Parathyroid adenoma (tissue), 2 donors: ENCODE measurements around the gene CBLIF.

Experiments
- H2AFZ ChIP-seq: fragments of 300-600 bp; sonication (generic); one replicate; pipeline ENCODE4 v1.7.0; 2017; ENCODE audit warnings: antibody characterized with exemption, mild to moderate bottlenecking
- H3K27ac ChIP-seq: fragments of 300-600 bp; sonication (generic); one replicate; pipeline ENCODE4 v1.7.0; 2017
- H3K27me3 ChIP-seq: fragments of 300-600 bp; sonication (generic); one replicate; pipeline ENCODE4 v1.7.0; 2017; ENCODE audit warnings: low read length; ENCODE audit not compliant: control insufficient read depth, insufficient read depth
- H3K36me3 ChIP-seq: fragments of 300-600 bp; sonication (generic); one replicate; pipeline ENCODE4 v1.7.0; 2017; ENCODE audit warnings: low read length; ENCODE audit not compliant: control insufficient read depth, insufficient read depth
- H3K4me1 ChIP-seq: fragments of 300-600 bp; sonication (generic); one replicate; pipeline ENCODE4 v1.7.0; 2017; ENCODE audit warnings: control low read depth
- H3K4me2 ChIP-seq: fragments of 300-600 bp; sonication (generic); one replicate; pipeline ENCODE4 v1.7.0; 2017; ENCODE audit warnings: low read length
- H3K4me3 ChIP-seq: fragments of 300-600 bp; sonication (generic); one replicate; pipeline ENCODE4 v1.7.0; 2017; ENCODE audit warnings: low read depth, low read length
- H3K79me2 ChIP-seq: fragments of 300-600 bp; sonication (generic); one replicate; pipeline ENCODE4 v1.7.0; 2017; ENCODE audit warnings: control low read depth
- H3K9ac ChIP-seq: fragments of 300-600 bp; sonication (generic); one replicate; pipeline ENCODE4 v1.7.0; 2017; ENCODE audit warnings: mild to moderate bottlenecking
- H3K9me3 ChIP-seq: fragments of 300-600 bp; sonication (generic); one replicate; pipeline ENCODE4 v1.7.0; 2017; ENCODE audit warnings: low read length; ENCODE audit not compliant: control insufficient read depth
- TF ChIP-seq, protein P1 (sequence below): fragments of 300-600 bp; sonication (generic); IDR thresholded peaks from one replicate; pipeline ENCODE4 v1.7.0; 2017; ENCODE audit warnings: antibody characterized with exemption, mild to moderate bottlenecking
- donor health status: primary hyperparathyroidism.

Gene CBLIF

DNA sequence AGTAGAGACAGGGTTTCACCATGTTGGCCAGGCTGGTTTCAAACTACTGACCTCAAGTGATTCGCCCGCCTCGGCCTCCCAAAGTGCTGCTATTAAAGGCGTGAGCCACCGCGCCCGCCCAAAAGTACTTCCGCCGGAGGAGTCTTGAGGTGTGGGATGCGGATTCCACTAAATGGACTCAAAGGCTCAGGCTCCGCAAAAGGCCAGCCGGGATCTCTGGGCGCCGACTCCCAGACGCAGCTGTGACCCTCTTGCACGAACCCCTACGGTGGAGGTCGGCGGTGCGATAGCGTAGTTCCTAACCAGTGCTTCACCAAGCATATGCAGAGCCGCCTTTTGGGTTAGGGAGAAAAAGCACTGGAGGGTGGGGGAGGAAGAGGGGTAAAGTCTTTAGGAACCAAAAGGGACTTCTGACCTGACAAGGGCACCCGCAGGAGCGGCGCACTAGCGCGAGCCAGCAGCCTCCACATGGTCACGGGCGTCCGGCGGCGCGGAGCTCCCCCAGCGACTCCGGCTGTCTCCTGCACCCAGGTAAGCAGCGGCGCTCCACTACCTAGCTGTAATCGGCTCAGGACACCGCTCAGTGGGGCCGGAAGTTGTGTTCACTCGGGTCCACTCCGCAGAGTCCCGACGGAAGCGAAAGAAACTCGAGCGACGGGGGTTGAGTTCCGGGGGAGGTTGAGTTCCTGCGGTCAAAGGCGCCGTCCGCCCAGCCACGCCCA lies 34.9 kb downstream of the CBLIF start, which contains the start of gene MRPL16:
Gene MRPL16 (minus strand): TSS at position 590 of the 722 bp plus-strand sequence. CDS start 120 bp downstream, at position 470.
- TF ChIP-seq, protein P1, sequence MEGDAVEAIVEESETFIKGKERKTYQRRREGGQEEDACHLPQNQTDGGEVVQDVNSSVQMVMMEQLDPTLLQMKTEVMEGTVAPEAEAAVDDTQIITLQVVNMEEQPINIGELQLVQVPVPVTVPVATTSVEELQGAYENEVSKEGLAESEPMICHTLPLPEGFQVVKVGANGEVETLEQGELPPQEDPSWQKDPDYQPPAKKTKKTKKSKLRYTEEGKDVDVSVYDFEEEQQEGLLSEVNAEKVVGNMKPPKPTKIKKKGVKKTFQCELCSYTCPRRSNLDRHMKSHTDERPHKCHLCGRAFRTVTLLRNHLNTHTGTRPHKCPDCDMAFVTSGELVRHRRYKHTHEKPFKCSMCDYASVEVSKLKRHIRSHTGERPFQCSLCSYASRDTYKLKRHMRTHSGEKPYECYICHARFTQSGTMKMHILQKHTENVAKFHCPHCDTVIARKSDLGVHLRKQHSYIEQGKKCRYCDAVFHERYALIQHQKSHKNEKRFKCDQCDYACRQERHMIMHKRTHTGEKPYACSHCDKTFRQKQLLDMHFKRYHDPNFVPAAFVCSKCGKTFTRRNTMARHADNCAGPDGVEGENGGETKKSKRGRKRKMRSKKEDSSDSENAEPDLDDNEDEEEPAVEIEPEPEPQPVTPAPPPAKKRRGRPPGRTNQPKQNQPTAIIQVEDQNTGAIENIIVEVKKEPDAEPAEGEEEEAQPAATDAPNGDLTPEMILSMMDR: peak; percentile 18
- Histone ChIP-seq H3K36me3 (no peaks in the 10 kb centered on the region), H3K27me3 (no peaks in the 10 kb centered on the region), H3K4me1 (no peaks in the 10 kb centered on the region), H3K9me3 (no peaks in the 10 kb centered on the region), H3K27ac (peak within 1 kb of the TSS; percentile 79), H3K79me2 (no peaks in the 10 kb centered on the region), H3K4me2 (peak within 1 kb of the TSS; percentile 80), H3K9ac (peak within 1 kb of the TSS; percentile 46), H2AFZ (peak within 1 kb of the TSS; percentile 96), H3K4me3 (peak within 1 kb of the TSS; percentile 84)

DNA sequence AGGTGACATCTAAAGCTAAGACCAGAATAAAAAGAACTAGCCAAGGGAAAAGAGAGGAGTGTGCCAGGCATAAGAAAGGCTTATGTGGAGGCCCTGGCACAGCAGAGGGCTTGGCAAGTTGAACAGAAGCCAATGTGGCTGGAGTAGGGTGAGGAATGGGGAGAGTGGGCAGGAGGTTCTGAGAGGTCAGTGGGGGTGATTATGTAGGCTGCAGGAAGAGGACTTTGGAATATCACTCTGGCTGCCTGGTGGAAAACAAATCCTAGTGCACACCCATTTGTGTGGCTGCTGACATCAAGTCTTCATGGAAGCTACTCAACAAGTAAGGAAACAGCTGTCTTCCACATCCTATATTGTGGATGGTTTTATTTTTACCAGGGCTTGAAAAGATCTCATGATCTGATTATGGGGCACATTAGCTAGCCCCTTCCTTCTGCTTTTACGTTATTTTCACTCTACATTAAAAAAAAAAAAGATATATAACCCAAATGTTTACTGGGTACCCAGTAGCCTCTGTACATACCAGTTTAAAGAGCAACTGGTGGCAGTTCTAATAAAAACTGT lies 38.2 kb downstream of the CBLIF start:
- Histone ChIP-seq H3K4me1 (no peaks in the 10 kb centered on the region), H3K27ac (no peak overlapping the region), H3K36me3 (no peaks in the 10 kb centered on the region), H3K27me3 (no peaks in the 10 kb centered on the region), H2AFZ (no peak overlapping the region), H3K9me3 (no peaks in the 10 kb centered on the region), H3K9ac (no peak overlapping the region), H3K4me2 (no peak overlapping the region), H3K79me2 (no peaks in the 10 kb centered on the region), H3K4me3 (no peak overlapping the region)
- TF ChIP-seq, protein P1: no peak

DNA sequence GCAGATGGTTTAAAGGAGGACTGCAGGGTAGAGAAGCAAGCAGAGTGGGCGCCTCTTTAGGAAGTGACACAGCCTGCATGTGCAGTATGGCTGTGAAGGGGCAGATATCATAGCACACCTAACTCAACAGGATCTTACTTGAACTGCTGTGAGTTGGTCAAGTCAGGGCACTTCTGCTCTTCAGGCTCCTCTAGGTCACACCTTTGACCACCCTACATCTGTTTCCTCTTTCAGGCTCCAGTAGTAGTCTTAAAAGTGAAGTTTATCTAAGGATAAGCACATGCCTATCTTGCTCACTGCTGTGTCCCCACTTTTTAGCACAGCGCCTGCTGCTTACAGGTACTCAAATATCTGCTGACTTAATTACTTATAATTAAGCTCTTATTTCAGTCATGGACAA lies 41.2 kb downstream of the CBLIF start:
- TF ChIP-seq, protein P1: no peak
- Histone ChIP-seq H3K9me3 (no peaks in the 10 kb centered on the region), H3K4me2 (no peak overlapping the region), H3K79me2 (no peaks in the 10 kb centered on the region), H3K27me3 (no peaks in the 10 kb centered on the region), H3K36me3 (no peaks in the 10 kb centered on the region), H3K4me1 (no peaks in the 10 kb centered on the region), H3K9ac (no peak overlapping the region), H3K27ac (no peak overlapping the region), H3K4me3 (no peak overlapping the region), H2AFZ (no peak overlapping the region)

DNA sequence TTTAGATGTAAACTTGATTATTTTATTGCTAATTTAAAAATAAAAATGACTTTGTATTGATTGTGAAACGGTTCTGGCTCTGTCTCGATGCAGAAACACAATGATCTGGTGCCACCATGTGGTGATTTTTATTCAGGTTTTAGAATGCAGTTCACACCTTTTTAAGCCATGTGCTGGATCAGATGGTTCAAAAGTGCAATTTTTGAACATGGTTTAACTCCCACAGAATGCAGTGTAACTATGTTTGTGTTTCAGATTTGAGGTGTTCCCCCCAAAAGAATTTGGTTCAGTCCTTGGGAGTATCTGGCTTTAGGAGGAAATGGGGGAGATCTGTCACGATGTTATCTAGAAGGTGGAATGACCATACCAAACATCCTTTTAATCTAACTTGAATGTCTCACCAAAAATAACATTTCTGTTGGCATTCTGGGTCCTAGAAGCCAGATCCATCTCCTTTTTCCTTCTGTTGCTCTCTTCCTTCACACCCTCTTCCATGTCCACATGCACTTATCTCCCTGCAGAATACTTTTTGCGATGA lies 42.6 kb downstream of the CBLIF start:
- H3K4me2 ChIP-seq: no peak overlapping the region
- H2AFZ ChIP-seq: no peak overlapping the region
- TF ChIP-seq, protein P1: peak; percentile 56
- H3K9ac ChIP-seq: no peak overlapping the region
- H3K36me3 ChIP-seq: no peaks in the 10 kb centered on the region
- H3K79me2 ChIP-seq: no peaks in the 10 kb centered on the region
- H3K9me3 ChIP-seq: no peaks in the 10 kb centered on the region
- H3K4me3 ChIP-seq: no peak overlapping the region
- H3K4me1 ChIP-seq: no peaks in the 10 kb centered on the region
- no peaks in the 10 kb centered on the region for H3K27me3 ChIP-seq
- no peak overlapping the region for H3K27ac ChIP-seq
